HG03060 (cell line): ENCODE results near the gene TSHZ2.
"Not testable (repeated sequence)": the region's sequence is repeated elsewhere in the genome, so short reads cannot be mapped to it uniquely, and the experiment has no call there.

Experiments
- ATAC-seq: cut with Tn5 transposase; IDR thresholded peaks from one replicate; pipeline ENCODE4 v1.9.1; 2021; ENCODE audit warnings: low read depth, moderate number of reproducible peaks; ENCODE audit not compliant: unreplicated experiment

Gene TSHZ2

GRCh38 chr20:53296025-53296424 lies 323.9 kb downstream of the TSHZ2 start:
- ATAC-seq: no peak

- ATAC-seq: no peak
These were observed 324.4 kb downstream of the TSHZ2 start for GRCh38 chr20:53296451-53297153.

GRCh38 chr20:53297154-53297529 lies 325.0 kb downstream of the TSHZ2 start:
- ATAC-seq: no peak

- ATAC-seq: no peak
These were observed 326.1 kb downstream of the TSHZ2 start for GRCh38 chr20:53298260-53298659.

- ATAC-seq: no peak
These were observed 326.8 kb downstream of the TSHZ2 start for GRCh38 chr20:53298911-53299310.

GRCh38 chr20:53299831-53300230 lies 327.7 kb downstream of the TSHZ2 start:
- no peak for ATAC-seq

GRCh38 chr20:53301869-53302268 lies 329.7 kb downstream of the TSHZ2 start:
- ATAC-seq: no peak

GRCh38 chr20:53302695-53303412 lies 330.7 kb downstream of the TSHZ2 start:
- ATAC-seq: no peak

- no peak for ATAC-seq
These were observed 331.2 kb downstream of the TSHZ2 start for GRCh38 chr20:53303413-53303760.

GRCh38 chr20:53304146-53304545 lies 332.0 kb downstream of the TSHZ2 start:
- ATAC-seq: no peak

- ATAC-seq: no peak
These were observed 334.1 kb downstream of the TSHZ2 start for GRCh38 chr20:53306192-53306805.

- no peak for ATAC-seq
These were observed 335.9 kb downstream of the TSHZ2 start for GRCh38 chr20:53307964-53308597.

- no peak for ATAC-seq
These were observed 337.4 kb downstream of the TSHZ2 start for GRCh38 chr20:53309515-53309914.

- ATAC-seq: no peak
These were observed 340.8 kb downstream of the TSHZ2 start for GRCh38 chr20:53312957-53313356.

GRCh38 chr20:53316206-53316937 lies 344.2 kb downstream of the TSHZ2 start:
- no peak for ATAC-seq

- no peak for ATAC-seq
These were observed 347.0 kb downstream of the TSHZ2 start for GRCh38 chr20:53319200-53319599.

GRCh38 chr20:53319716-53320115 lies 347.6 kb downstream of the TSHZ2 start:
- ATAC-seq: no peak

GRCh38 chr20:53320701-53321100 lies 348.5 kb downstream of the TSHZ2 start:
- ATAC-seq: no peak

GRCh38 chr20:53321596-53321995 lies 349.4 kb downstream of the TSHZ2 start:
- no peak for ATAC-seq

GRCh38 chr20:53322651-53323050 lies 350.5 kb downstream of the TSHZ2 start:
- no peak for ATAC-seq

- not testable (repeated sequence) for ATAC-seq
These were observed 351.3 kb downstream of the TSHZ2 start for GRCh38 chr20:53323460-53323859.
